HG03066 (cell line): ENCODE measurements around the gene EIF3C.
A peak's percentile ranks its signal among the peaks of the same experiment; 100 is the strongest.
"Not testable (repeated sequence)": the region's sequence is repeated elsewhere in the genome, so short reads cannot be mapped to it uniquely, and the experiment has no call there.

Experiments
- ATAC-seq: cut with Tn5 transposase; IDR thresholded peaks from one replicate; pipeline ENCODE4 v1.9.1; 2021; ENCODE audit warnings: low read depth; ENCODE audit not compliant: unreplicated experiment

Gene EIF3C

GRCh38 chr16:28711220-28712083, at the start of gene EIF3C:
TSS of gene EIF3C (plus strand) at chr16:28711464. CDS start at chr16:28711687, 223 bp downstream.
- ATAC-seq: peak; percentile 98

GRCh38 chr16:28666264-28666663, 45.0 kb upstream of the EIF3C start:
- not testable (repeated sequence) for ATAC-seq

GRCh38 chr16:28667480-28667879, 43.8 kb upstream of the EIF3C start:
- not testable (repeated sequence) for ATAC-seq

- ATAC-seq: not testable (repeated sequence)
Observed at GRCh38 chr16:28668199-28668598, 43.1 kb upstream of the EIF3C start.

GRCh38 chr16:28688327-28688952, 22.8 kb upstream of the EIF3C start:
- not testable (repeated sequence) for ATAC-seq

GRCh38 chr16:28689425-28689824, 21.8 kb upstream of the EIF3C start:
- ATAC-seq: not testable (repeated sequence)

GRCh38 chr16:28691722-28692121, 19.5 kb upstream of the EIF3C start:
- ATAC-seq: not testable (repeated sequence)

- ATAC-seq: not testable (repeated sequence)
Observed at GRCh38 chr16:28693257-28693950, 17.9 kb upstream of the EIF3C start.

- ATAC-seq: not testable (repeated sequence)
Observed at GRCh38 chr16:28699792-28700191, 11.5 kb upstream of the EIF3C start.

- not testable (repeated sequence) for ATAC-seq
Observed at GRCh38 chr16:28700349-28700748, 10.9 kb upstream of the EIF3C start.

GRCh38 chr16:28701384-28701783, 9.9 kb upstream of the EIF3C start:
- not testable (repeated sequence) for ATAC-seq

GRCh38 chr16:28704246-28704645, 7.0 kb upstream of the EIF3C start:
- ATAC-seq: not testable (repeated sequence)

- ATAC-seq: not testable (repeated sequence)
Observed at GRCh38 chr16:28722852-28723650, 11.8 kb downstream of the EIF3C start.

GRCh38 chr16:28731253-28731652, 20.0 kb downstream of the EIF3C start:
- ATAC-seq: not testable (repeated sequence)

GRCh38 chr16:28732455-28733124, 21.3 kb downstream of the EIF3C start:
- ATAC-seq: not testable (repeated sequence)

- ATAC-seq: not testable (repeated sequence)
Observed at GRCh38 chr16:28739787-28740186, 28.5 kb downstream of the EIF3C start.

- not testable (repeated sequence) for ATAC-seq
Observed at GRCh38 chr16:28740631-28741030, 29.4 kb downstream of the EIF3C start.

GRCh38 chr16:28741295-28741694, 30.0 kb downstream of the EIF3C start:
- ATAC-seq: not testable (repeated sequence)

- ATAC-seq: not testable (repeated sequence)
Observed at GRCh38 chr16:28746618-28747350, 35.5 kb downstream of the EIF3C start.
